ENCODE measurements around the gene DNAJC5G.

DNAJC5G gene

GRCh38 chr2:27275211-27276150, at the start of gene DNAJC5G:
Gene DNAJC5G, plus strand, starts transcription at chr2:27275433. Its CDS starts 1,296 bp downstream, at chr2:27276729.
- no peak for DNase-seq (ENCODE audit: low read depth in 2 of 2, low spot score in 1 of 2)

DNA sequence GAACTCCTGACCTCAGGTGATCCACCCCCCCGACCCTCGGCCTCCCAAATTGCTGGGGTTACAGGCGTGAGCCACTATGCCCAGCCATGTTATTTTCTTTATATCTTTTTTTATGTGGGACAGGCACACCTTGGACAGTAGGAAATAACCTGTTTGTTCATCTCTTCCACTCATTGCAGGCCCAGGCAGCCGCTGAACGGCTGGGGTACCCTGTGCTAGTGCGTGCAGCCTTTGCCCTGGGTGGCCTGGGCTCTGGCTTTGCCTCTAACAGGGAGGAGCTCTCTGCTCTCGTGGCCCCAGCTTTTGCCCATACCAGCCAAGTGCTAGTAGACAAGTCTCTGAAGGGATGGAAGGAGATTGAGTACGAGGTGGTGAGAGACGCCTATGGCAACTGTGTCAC, 49.7 kb upstream of the DNAJC5G start:
- no peak for DNase-seq (ENCODE audit: low read depth in 2 of 2, low spot score in 1 of 2)

DNA sequence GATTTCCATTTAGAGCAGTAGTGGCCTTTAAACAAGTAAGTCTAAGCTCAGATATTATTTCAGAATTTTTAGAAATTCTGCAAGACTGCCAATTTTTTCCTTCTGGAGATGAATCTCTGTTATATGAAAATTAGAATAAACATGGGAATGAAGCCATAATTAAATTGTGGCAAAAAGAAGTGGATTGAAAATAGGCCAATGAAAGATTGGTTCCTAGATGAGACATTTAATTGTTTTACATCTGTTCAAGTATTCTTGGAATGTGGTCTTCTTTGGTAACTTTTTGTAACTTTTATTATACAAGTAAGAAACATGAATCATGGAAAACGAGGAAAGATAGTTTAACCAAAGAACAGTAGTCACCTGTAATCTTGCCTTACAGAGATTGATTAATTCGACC, 47.7 kb upstream of the DNAJC5G start:
- no peak for DNase-seq (ENCODE audit: low read depth in 2 of 2, low spot score in 1 of 2)

GRCh38 chr2:27231921-27232320, 43.3 kb upstream of the DNAJC5G start:
- DNase-seq (ENCODE audit: low read depth in 2 of 2, low spot score in 1 of 2), result no peak

GRCh38 chr2:27233341-27233740, 41.9 kb upstream of the DNAJC5G start:
- no peak for DNase-seq (ENCODE audit: low read depth in 2 of 2, low spot score in 1 of 2)

GRCh38 chr2:27236136-27236535, 39.1 kb upstream of the DNAJC5G start:
- no peak for DNase-seq (ENCODE audit: low read depth in 2 of 2, low spot score in 1 of 2)

- no peak for DNase-seq (ENCODE audit: low read depth in 2 of 2, low spot score in 1 of 2)
These were observed 38.6 kb upstream of the DNAJC5G start for GRCh38 chr2:27236626-27237025.

- no peak for DNase-seq (ENCODE audit: low read depth in 2 of 2, low spot score in 1 of 2)
These were observed 37.8 kb upstream of the DNAJC5G start for GRCh38 chr2:27237341-27237945.

GRCh38 chr2:27238976-27239375, 36.3 kb upstream of the DNAJC5G start:
- DNase-seq (ENCODE audit: low read depth in 2 of 2, low spot score in 1 of 2), result no peak

GRCh38 chr2:27240406-27240805, 34.8 kb upstream of the DNAJC5G start:
- no peak for DNase-seq (ENCODE audit: low read depth in 2 of 2, low spot score in 1 of 2)

GRCh38 chr2:27241761-27242613, 33.2 kb upstream of the DNAJC5G start:
- DNase-seq (ENCODE audit: low read depth in 2 of 2, low spot score in 1 of 2), result no peak

- no peak for DNase-seq (ENCODE audit: low read depth in 2 of 2, low spot score in 1 of 2)
These were observed 32.6 kb upstream of the DNAJC5G start for GRCh38 chr2:27242614-27242951.

- no peak for DNase-seq (ENCODE audit: low read depth in 2 of 2, low spot score in 1 of 2)
These were observed 31.7 kb upstream of the DNAJC5G start for GRCh38 chr2:27243391-27244130.

GRCh38 chr2:27245116-27245515, 30.1 kb upstream of the DNAJC5G start:
- no peak for DNase-seq (ENCODE audit: low read depth in 2 of 2, low spot score in 1 of 2)

DNA sequence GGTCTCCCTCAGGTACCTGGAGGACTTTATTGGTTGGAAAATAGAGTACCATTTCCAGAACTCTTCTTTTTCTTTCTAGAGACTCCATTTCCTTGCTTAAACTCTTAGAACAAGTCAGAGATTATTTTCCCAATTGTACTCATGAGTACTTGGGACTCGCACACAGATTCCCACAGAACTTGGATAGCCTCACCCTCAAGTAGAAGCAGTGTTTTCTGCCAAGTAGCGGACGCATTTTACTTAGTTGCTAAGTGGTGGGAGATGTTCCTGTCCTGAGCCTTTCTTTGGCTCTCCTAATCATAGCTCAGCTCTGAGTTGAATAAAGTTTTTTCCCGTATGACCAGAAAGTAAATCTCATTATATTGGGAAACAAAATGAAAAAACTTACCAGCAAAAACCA, 29.6 kb upstream of the DNAJC5G start:
- no peak for DNase-seq (ENCODE audit: low read depth in 2 of 2, low spot score in 1 of 2)

DNA sequence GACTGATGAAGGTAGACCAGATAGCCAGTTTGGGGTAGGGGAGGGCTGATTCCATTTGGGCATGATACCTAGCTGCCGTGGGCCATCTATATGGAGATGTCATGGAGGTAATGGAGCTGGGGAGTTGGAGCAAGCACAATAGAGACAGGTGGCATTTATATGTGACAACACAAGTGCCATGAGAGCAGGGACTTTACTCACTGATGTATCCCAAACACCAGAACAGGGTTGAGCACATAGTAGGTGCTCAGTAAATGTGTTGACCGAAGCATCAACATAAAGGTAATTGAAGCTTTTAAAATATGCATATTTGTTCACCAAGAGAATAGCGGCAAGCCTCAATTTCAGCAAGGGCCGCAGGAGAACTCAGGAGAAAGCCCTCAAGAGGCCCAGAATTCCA, 27.3 kb upstream of the DNAJC5G start:
- DNase-seq (ENCODE audit: low read depth in 2 of 2, low spot score in 1 of 2), result no peak

GRCh38 chr2:27249159-27249890, 25.9 kb upstream of the DNAJC5G start:
- DNase-seq (ENCODE audit: low read depth in 2 of 2, low spot score in 1 of 2), result no peak

DNA sequence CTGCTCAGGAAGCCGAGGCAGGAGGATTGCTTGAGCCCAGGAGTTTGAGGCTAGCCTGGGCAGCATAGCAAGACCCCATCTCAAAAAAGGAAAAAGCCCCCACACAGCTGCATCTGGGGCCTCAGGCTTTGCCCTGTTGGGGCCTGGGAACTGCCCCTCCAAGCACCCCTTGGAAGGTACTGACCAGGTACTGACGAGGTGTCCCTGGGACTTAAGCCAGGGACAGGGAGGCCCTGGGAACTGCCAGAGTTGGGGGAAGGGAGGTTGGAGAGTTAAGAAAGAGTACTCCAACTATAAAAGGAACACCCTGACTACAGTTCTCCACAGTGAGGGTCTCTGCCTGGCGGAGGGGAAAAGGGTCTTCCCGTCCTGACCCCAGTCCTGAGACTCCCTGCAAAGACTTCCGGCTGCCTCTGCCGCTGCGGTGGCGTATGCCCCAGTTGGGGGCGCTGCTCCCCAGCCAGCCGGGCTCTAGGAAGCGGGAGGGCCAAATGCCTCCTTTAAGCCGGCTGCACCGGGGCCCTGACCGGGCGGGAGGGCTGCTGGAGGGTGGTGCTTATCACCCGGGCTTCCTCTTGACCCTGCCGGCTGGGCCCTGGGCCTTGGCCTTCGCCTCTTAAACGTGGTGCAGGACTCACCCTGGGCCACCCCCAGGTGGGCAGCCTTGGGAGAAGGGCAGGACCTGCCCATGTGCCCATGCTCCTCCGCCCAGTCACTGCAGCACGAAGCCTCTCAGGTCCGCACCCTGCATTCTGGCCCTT, 25.2 kb upstream of the DNAJC5G start:
- no peak for DNase-seq (ENCODE audit: low read depth in 2 of 2, low spot score in 1 of 2)

- no peak for DNase-seq (ENCODE audit: low read depth in 2 of 2, low spot score in 1 of 2)
These were observed 24.4 kb upstream of the DNAJC5G start for GRCh38 chr2:27250652-27251379.
